ENCODE results near the gene POLA2.

The POLA2 gene

GRCh38 chr11:65311170-65311678 lies 49.5 kb downstream of the POLA2 start:
- DNase-seq (ENCODE audit: low read depth): no peak
- no peak overlapping the region for H3K4me3 ChIP-seq (ENCODE audit: low read depth, low read length)

GRCh38 chr11:65314501-65315203 lies 52.9 kb downstream of the POLA2 start, which contains the start of gene CDC42EP2:
TSS of gene CDC42EP2 (plus strand) at chr11:65314866. CDS start at chr11:65320899, 6,033 bp downstream.
- peak within 1 kb of the TSS; percentile 91 for H3K4me3 ChIP-seq (ENCODE audit: low read depth, low read length)
- no peak for TF ChIP-seq CTCF (conservative IDR thresholded peaks at IDR 0.05; ENCODE audit: low read depth, low read length)
- peak; percentile 85 for DNase-seq (ENCODE audit: low read depth)

More at GRCh38 chr11:65311170-65311678, 49.5 kb downstream of the POLA2 start:
- no peak for TF ChIP-seq CTCF (conservative IDR thresholded peaks at IDR 0.05; ENCODE audit: low read depth, low read length)

- peak; percentile 71 for DNase-seq (ENCODE audit: low read depth)
- H3K4me3 ChIP-seq (ENCODE audit: low read depth, low read length): peak overlapping the region; percentile 91
- peak; percentile 76 for TF ChIP-seq CTCF (conservative IDR thresholded peaks at IDR 0.05; ENCODE audit: low read depth, low read length)
Observed at GRCh38 chr11:65315204-65315865, 53.6 kb downstream of the POLA2 start.

DNA sequence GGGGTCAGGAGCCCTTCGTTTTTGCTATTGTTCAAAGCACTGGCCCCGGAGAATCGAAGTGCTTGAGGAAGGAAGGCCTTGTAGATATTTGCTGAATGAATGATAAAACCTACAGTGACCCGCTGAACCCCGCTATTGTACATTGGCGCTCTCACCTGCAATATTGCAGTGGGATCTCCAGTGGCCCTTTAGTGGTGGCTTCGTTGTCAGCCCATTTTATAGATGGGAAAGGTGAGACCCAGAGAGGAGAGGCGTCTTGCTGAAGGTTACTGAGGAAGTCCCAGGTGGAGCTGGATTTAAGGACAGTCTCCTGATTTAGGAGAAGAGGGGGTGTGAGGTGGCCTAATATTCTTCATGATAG lies 54.1 kb downstream of the POLA2 start:
- H3K4me3 ChIP-seq (ENCODE audit: low read depth, low read length): peak overlapping the region; percentile 91
- TF ChIP-seq CTCF (conservative IDR thresholded peaks at IDR 0.05; ENCODE audit: low read depth, low read length): no peak
- DNase-seq (ENCODE audit: low read depth): no peak

DNA sequence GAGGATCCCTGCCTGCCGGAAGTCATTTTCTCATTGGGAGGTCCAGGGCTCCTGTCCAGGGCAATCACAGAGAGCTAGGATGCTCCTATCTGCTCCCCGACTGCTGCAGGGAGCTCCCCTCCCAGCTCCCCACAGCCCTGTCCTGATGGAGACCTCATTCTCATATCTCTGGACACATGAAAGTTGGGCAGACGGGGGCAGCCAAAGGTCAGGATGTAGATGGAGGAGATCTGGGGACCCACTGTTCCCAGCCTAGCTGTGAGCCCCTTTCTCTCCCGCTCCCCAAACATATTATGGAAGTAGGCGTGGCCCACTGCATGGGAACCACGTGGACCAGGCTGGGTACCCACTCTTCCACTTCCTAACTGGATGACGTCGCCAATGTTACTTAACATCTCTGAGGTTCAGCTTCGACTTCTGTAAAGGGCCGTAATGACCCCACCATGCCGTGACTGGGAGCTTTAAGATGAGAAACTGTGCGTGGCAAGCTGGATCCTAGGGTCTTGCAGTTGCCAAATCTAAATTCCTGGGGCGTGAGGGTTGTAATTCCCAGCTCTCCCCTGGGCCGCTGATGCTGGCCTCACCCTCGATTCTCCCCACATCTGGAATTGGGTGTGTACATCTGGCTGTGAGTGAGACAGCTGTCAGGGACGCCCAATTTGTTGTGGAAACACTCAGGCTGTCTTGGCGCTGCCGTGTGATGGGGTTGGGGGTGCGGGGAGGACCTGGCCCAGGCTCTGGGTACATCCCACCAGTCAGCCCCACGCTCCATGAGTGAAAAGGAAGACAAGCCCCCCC lies 54.7 kb downstream of the POLA2 start:
- peak; percentile 82 for DNase-seq (ENCODE audit: low read depth)
- H3K4me3 ChIP-seq (ENCODE audit: low read depth, low read length): peak overlapping the region; percentile 91
- TF ChIP-seq CTCF (conservative IDR thresholded peaks at IDR 0.05; ENCODE audit: low read depth, low read length): no peak

DNA sequence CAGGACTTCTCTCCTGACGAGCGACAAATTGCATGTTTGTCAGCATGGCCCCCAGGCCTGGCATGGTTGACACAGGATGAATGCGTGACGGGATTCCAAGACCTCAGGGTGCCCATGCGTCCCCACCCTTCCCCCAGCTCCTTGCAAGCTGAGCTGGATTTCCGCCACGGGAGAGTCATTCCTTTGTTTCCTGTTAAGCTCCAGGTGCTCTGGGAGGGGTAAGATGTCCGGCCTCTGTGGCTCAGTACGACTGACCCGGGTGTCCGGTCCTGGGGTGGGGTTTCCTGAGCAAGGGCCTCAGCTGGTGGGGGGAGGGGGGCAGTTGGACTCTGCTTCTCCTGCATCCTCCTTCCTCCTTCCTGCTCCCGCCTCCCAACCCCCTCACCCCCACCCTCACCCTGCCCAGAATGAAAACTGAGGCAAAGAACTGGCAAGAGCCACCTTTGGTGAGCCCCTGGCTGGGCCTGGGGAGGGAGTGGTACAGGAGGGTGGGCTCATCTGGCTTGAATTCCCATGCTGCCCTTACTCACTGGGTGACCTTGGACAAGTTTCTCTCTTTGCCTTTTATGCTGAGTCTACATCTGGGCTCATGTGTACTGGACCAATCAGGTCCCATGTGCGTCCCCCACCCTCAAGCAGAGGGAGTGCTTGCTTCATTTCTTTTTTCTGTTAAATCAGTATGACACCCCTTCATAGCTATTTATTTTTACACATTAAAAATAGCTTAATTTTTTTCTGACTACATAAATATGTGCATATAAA lies 55.4 kb downstream of the POLA2 start:
- no peak for TF ChIP-seq CTCF (conservative IDR thresholded peaks at IDR 0.05; ENCODE audit: low read depth, low read length)
- peak overlapping the region; percentile 91 for H3K4me3 ChIP-seq (ENCODE audit: low read depth, low read length)
- peak; percentile 69 for DNase-seq (ENCODE audit: low read depth)
